Measurements from ENCODE around the gene IKZF1.

The IKZF1 gene

GRCh38 chr7:50359258-50359994, 54.9 kb downstream of the IKZF1 start:
- no peaks in the 10 kb centered on the region for H3K36me3 ChIP-seq (ENCODE audit: insufficient read depth, low read length)
- H3K27ac ChIP-seq (ENCODE audit: low read depth, low read length), result no peak overlapping the region
- 95% methylated on average over 9 of the region's 9 CpGs for WGBS
- H3K4me3 ChIP-seq (ENCODE audit: low read length), result no peak overlapping the region
- H3K27me3 ChIP-seq (ENCODE audit: insufficient read depth, low read length), result no peaks in the 10 kb centered on the region
- no peak overlapping the region for H3K9ac ChIP-seq (ENCODE audit: low read depth, low read length)
- H3K9me3 ChIP-seq (ENCODE audit: insufficient read depth, low read depth, low read length), result no peaks in the 10 kb centered on the region
- H3K4me1 ChIP-seq (ENCODE audit: insufficient read depth, low read length), result 0 out of 2 replicates have a peak, but pooled peaks cover 4% of the 10 kb centered on the region

- Histone ChIP-seq H3K36me3 (ENCODE audit: insufficient read depth, low read length) (no peaks in the 10 kb centered on the region), H3K4me3 (ENCODE audit: low read length) (no peak overlapping the region), H3K27me3 (ENCODE audit: insufficient read depth, low read length) (no peaks in the 10 kb centered on the region), H3K9me3 (ENCODE audit: insufficient read depth, low read depth, low read length) (no peaks in the 10 kb centered on the region), H3K27ac (ENCODE audit: low read depth, low read length) (no peak overlapping the region), H3K9ac (ENCODE audit: low read depth, low read length) (0 out of 2 replicates have a peak overlapping the region, but pooled peaks have one; percentile 5), H3K4me1 (ENCODE audit: insufficient read depth, low read length) (0 out of 2 replicates have a peak, but pooled peaks cover 4% of the 10 kb centered on the region)
- 84% methylated on average over 20 of the region's 20 CpGs for WGBS
Observed at GRCh38 chr7:50359995-50360925, 55.7 kb downstream of the IKZF1 start.

GRCh38 chr7:50362142-50362541, 57.6 kb downstream of the IKZF1 start:
- H3K4me3 ChIP-seq (ENCODE audit: low read length), result no peak overlapping the region
- no peak overlapping the region for H3K27ac ChIP-seq (ENCODE audit: low read depth, low read length)
- no peaks in the 10 kb centered on the region for H3K27me3 ChIP-seq (ENCODE audit: insufficient read depth, low read length)
- H3K36me3 ChIP-seq (ENCODE audit: insufficient read depth, low read length), result no peaks in the 10 kb centered on the region
- WGBS, result 92% methylated on average over 5 of the region's 5 CpGs
- 0 out of 2 replicates have a peak, but pooled peaks cover 4% of the 10 kb centered on the region for H3K4me1 ChIP-seq (ENCODE audit: insufficient read depth, low read length)
- H3K9ac ChIP-seq (ENCODE audit: low read depth, low read length), result no peak overlapping the region
- H3K9me3 ChIP-seq (ENCODE audit: insufficient read depth, low read depth, low read length), result no peaks in the 10 kb centered on the region

GRCh38 chr7:50362712-50363282, 58.3 kb downstream of the IKZF1 start:
- Histone ChIP-seq H3K27ac (ENCODE audit: low read depth, low read length) (no peak overlapping the region), H3K4me1 (ENCODE audit: insufficient read depth, low read length) (0 out of 2 replicates have a peak, but pooled peaks cover 4% of the 10 kb centered on the region), H3K36me3 (ENCODE audit: insufficient read depth, low read length) (no peaks in the 10 kb centered on the region), H3K27me3 (ENCODE audit: insufficient read depth, low read length) (no peaks in the 10 kb centered on the region), H3K9me3 (ENCODE audit: insufficient read depth, low read depth, low read length) (no peaks in the 10 kb centered on the region), H3K9ac (ENCODE audit: low read depth, low read length) (no peak overlapping the region), H3K4me3 (ENCODE audit: low read length) (no peak overlapping the region)
- 88% methylated on average over 6 of the region's 6 CpGs for WGBS

- Histone ChIP-seq H3K4me1 (ENCODE audit: insufficient read depth, low read length) (0 out of 2 replicates have a peak, but pooled peaks cover 4% of the 10 kb centered on the region), H3K9me3 (ENCODE audit: insufficient read depth, low read depth, low read length) (no peaks in the 10 kb centered on the region)
Observed at GRCh38 chr7:50363327-50364060, 59.0 kb downstream of the IKZF1 start.

GRCh38 chr7:50364645-50365044, 60.1 kb downstream of the IKZF1 start:
- Histone ChIP-seq H3K4me3 (ENCODE audit: low read length) (no peak overlapping the region), H3K36me3 (ENCODE audit: insufficient read depth, low read length) (no peaks in the 10 kb centered on the region), H3K9ac (ENCODE audit: low read depth, low read length) (no peak overlapping the region), H3K27ac (ENCODE audit: low read depth, low read length) (no peak overlapping the region), H3K27me3 (ENCODE audit: insufficient read depth, low read length) (no peaks in the 10 kb centered on the region), H3K9me3 (ENCODE audit: insufficient read depth, low read depth, low read length) (no peaks in the 10 kb centered on the region), H3K4me1 (ENCODE audit: insufficient read depth, low read length) (0 out of 2 replicates have a peak, but pooled peaks cover 4% of the 10 kb centered on the region)
- WGBS, result 98% methylated on average over 2 of the region's 3 CpGs

More at GRCh38 chr7:50363327-50364060, 59.0 kb downstream of the IKZF1 start:
- no peaks in the 10 kb centered on the region for H3K27me3 ChIP-seq (ENCODE audit: insufficient read depth, low read length)
- no peak overlapping the region for H3K4me3 ChIP-seq (ENCODE audit: low read length)
- 96% methylated on average over 7 of the region's 7 CpGs for WGBS
- no peak overlapping the region for H3K9ac ChIP-seq (ENCODE audit: low read depth, low read length)
- H3K36me3 ChIP-seq (ENCODE audit: insufficient read depth, low read length), result no peaks in the 10 kb centered on the region
- no peak overlapping the region for H3K27ac ChIP-seq (ENCODE audit: low read depth, low read length)

GRCh38 chr7:50366311-50366710, 61.8 kb downstream of the IKZF1 start:
- Histone ChIP-seq H3K27ac (ENCODE audit: low read depth, low read length) (no peak overlapping the region), H3K4me3 (ENCODE audit: low read length) (no peak overlapping the region), H3K27me3 (ENCODE audit: insufficient read depth, low read length) (no peaks in the 10 kb centered on the region), H3K9me3 (ENCODE audit: insufficient read depth, low read depth, low read length) (no peaks in the 10 kb centered on the region), H3K36me3 (ENCODE audit: insufficient read depth, low read length) (no peaks in the 10 kb centered on the region), H3K9ac (ENCODE audit: low read depth, low read length) (no peak overlapping the region), H3K4me1 (ENCODE audit: insufficient read depth, low read length) (0 out of 2 replicates have a peak, but pooled peaks cover 4% of the 10 kb centered on the region)
- WGBS, result 87% methylated on average over 2 of the region's 2 CpGs

- WGBS, result 92% methylated on average over 2 of the region's 2 CpGs
- Histone ChIP-seq H3K9ac (ENCODE audit: low read depth, low read length) (no peak overlapping the region), H3K27me3 (ENCODE audit: insufficient read depth, low read length) (no peaks in the 10 kb centered on the region), H3K4me1 (ENCODE audit: insufficient read depth, low read length) (0 out of 2 replicates have a peak, but pooled peaks cover 4% of the 10 kb centered on the region), H3K9me3 (ENCODE audit: insufficient read depth, low read depth, low read length) (no peaks in the 10 kb centered on the region), H3K36me3 (ENCODE audit: insufficient read depth, low read length) (no peaks in the 10 kb centered on the region), H3K4me3 (ENCODE audit: low read length) (no peak overlapping the region), H3K27ac (ENCODE audit: low read depth, low read length) (no peak overlapping the region)
Observed at GRCh38 chr7:50367100-50367499, 62.6 kb downstream of the IKZF1 start.

- H3K27ac ChIP-seq (ENCODE audit: low read depth, low read length), result no peak overlapping the region
- no peak overlapping the region for H3K9ac ChIP-seq (ENCODE audit: low read depth, low read length)
- H3K9me3 ChIP-seq (ENCODE audit: insufficient read depth, low read depth, low read length), result no peaks in the 10 kb centered on the region
- H3K27me3 ChIP-seq (ENCODE audit: insufficient read depth, low read length), result no peaks in the 10 kb centered on the region
- no peaks in the 10 kb centered on the region for H3K36me3 ChIP-seq (ENCODE audit: insufficient read depth, low read length)
- 0 out of 2 replicates have a peak, but pooled peaks cover 4% of the 10 kb centered on the region for H3K4me1 ChIP-seq (ENCODE audit: insufficient read depth, low read length)
- WGBS, result 91% methylated on average over 6 of the region's 6 CpGs
- no peak overlapping the region for H3K4me3 ChIP-seq (ENCODE audit: low read length)
Observed at GRCh38 chr7:50367570-50367969, 63.1 kb downstream of the IKZF1 start.

- H3K9ac ChIP-seq (ENCODE audit: low read depth, low read length), result no peak overlapping the region
- no peak overlapping the region for H3K27ac ChIP-seq (ENCODE audit: low read depth, low read length)
- no peak overlapping the region for H3K4me3 ChIP-seq (ENCODE audit: low read length)
- WGBS, result 95% methylated on average over 4 of the region's 4 CpGs
- H3K4me1 ChIP-seq (ENCODE audit: insufficient read depth, low read length), result no peaks in the 10 kb centered on the region
- H3K27me3 ChIP-seq (ENCODE audit: insufficient read depth, low read length), result no peaks in the 10 kb centered on the region
- no peaks in the 10 kb centered on the region for H3K36me3 ChIP-seq (ENCODE audit: insufficient read depth, low read length)
- H3K9me3 ChIP-seq (ENCODE audit: insufficient read depth, low read depth, low read length), result no peaks in the 10 kb centered on the region
Observed at GRCh38 chr7:50368366-50368765, 63.9 kb downstream of the IKZF1 start.
